Activated CD4-positive, alpha-beta memory T cell treated with anti-CD3 and anti-CD28 coated beads for 36 hours (primary cell): ENCODE results near the gene CLRN1. TPM values are rescaled to one million over a fixed set of nuclear protein-coding genes. Genes with fewer than 3 reads are reported as not detected.
"Not testable (repeated sequence)": the region's sequence is repeated elsewhere in the genome, so short reads cannot be mapped to it uniquely, and the experiment has no call there.

Experiments used
- CTCF ChIA-PET: fragments of 350-600 bp; sonication (Branson Sonifier 250); formaldehyde crosslinking; loops from one replicate; lab custom pipeline; 2021; ENCODE audit warnings: antibody characterized with exemption, inconsistent platforms; lab: Charles Lee
- POLR2A ChIA-PET: fragments of 350-600 bp; sonication (Branson Sonifier 250); formaldehyde crosslinking; loops from one replicate; lab custom pipeline; 2021; ENCODE audit warnings: antibody characterized with exemption; lab: Charles Lee
- DNase-seq: peaks from one replicate; pipeline ENCODE4 v3.0.0-alpha.2; 2020
- H3K27ac Mint-ChIP-seq: one replicate; pipeline ENCODE4 v1.8.0; 2021; ENCODE audit warnings: mixed read lengths
- H3K27me3 Mint-ChIP-seq: one replicate; pipeline ENCODE4 v1.8.0; 2021; ENCODE audit warnings: mixed read lengths
- H3K36me3 Mint-ChIP-seq: one replicate; pipeline ENCODE4 v1.8.0; 2021; ENCODE audit warnings: mixed read lengths
- H3K4me1 Mint-ChIP-seq: one replicate; pipeline ENCODE4 v1.8.0; 2021; ENCODE audit warnings: low read depth, mixed read lengths
- H3K4me3 Mint-ChIP-seq: one replicate; pipeline ENCODE4 v1.8.0; 2021; ENCODE audit warnings: mild to moderate bottlenecking, mixed read lengths
- H3K9me3 Mint-ChIP-seq: one replicate; pipeline ENCODE4 v1.8.0; 2021; ENCODE audit warnings: mixed read lengths
- intact Hi-C: fragments of 100-400 bp; cut with micrococcal nuclease; formaldehyde crosslinking; loops from one replicate; pipeline ENCODE4 v1.15.1; 2023
- total RNA-seq, 2 experiments: library from RNA; stranded (reverse); gene quantifications; one replicate each; pipeline ENCODE4 v1.2.3, GENCODE V29; 2021

CLRN1 gene
- total RNA-seq, 2 experiments from 2014 or later, result not detected

- no peaks in the 10 kb centered on the region for H3K36me3 Mint-ChIP-seq
- CTCF ChIA-PET, result no interaction called here
- intact Hi-C loops, result no loop called here
- POLR2A ChIA-PET, result no interaction called here
- no peaks in the 10 kb centered on the region for H3K4me1 Mint-ChIP-seq
- peaks cover 3% of the 10 kb centered on the region for H3K27me3 Mint-ChIP-seq
- no peak overlapping the region for H3K27ac Mint-ChIP-seq
- DNase-seq, result no peak
- H3K9me3 Mint-ChIP-seq, result no peaks in the 10 kb centered on the region
- H3K4me3 Mint-ChIP-seq, result no peak overlapping the region
These were observed 29.8 kb upstream of the CLRN1 start for GRCh38 chr3:151002003-151002981.

GRCh38 chr3:150998996-150999395, 26.5 kb upstream of the CLRN1 start:
- intact Hi-C loops, result no loop called here
- POLR2A ChIA-PET, result no interaction called here
- peaks cover 6% of the 10 kb centered on the region for H3K27me3 Mint-ChIP-seq

GRCh38 chr3:150996731-150997130, 24.2 kb upstream of the CLRN1 start:
- no peak for DNase-seq
- intact Hi-C loops, result no loop called here
- Mint-ChIP-seq H3K4me1 (no peaks in the 10 kb centered on the region), H3K4me3 (no peak overlapping the region), H3K27ac (no peak overlapping the region), H3K27me3 (peaks cover 15% of the 10 kb centered on the region), H3K9me3 (no peaks in the 10 kb centered on the region), H3K36me3 (no peaks in the 10 kb centered on the region)
- ChIA-PET CTCF (no interaction called here), POLR2A (no interaction called here)

More at GRCh38 chr3:150998996-150999395, 26.5 kb upstream of the CLRN1 start:
- no peaks in the 10 kb centered on the region for H3K4me1 Mint-ChIP-seq
- H3K27ac Mint-ChIP-seq, result no peak overlapping the region
- CTCF ChIA-PET, result no interaction called here
- H3K9me3 Mint-ChIP-seq, result no peaks in the 10 kb centered on the region
- no peak overlapping the region for H3K4me3 Mint-ChIP-seq
- no peaks in the 10 kb centered on the region for H3K36me3 Mint-ChIP-seq
- DNase-seq, result no peak

- CTCF ChIA-PET, result no interaction called here
- no peaks in the 10 kb centered on the region for H3K9me3 Mint-ChIP-seq
These were observed 23.0 kb upstream of the CLRN1 start for GRCh38 chr3:150995510-150995909.

GRCh38 chr3:150989208-150989607, 16.7 kb upstream of the CLRN1 start:
- no peak overlapping the region for H3K4me3 Mint-ChIP-seq
- H3K27ac Mint-ChIP-seq, result no peak overlapping the region
- intact Hi-C loops, result no loop called here
- H3K9me3 Mint-ChIP-seq, result peaks cover 4% of the 10 kb centered on the region
- H3K36me3 Mint-ChIP-seq, result no peaks in the 10 kb centered on the region
- H3K4me1 Mint-ChIP-seq, result no peaks in the 10 kb centered on the region
- ChIA-PET CTCF (no interaction called here), POLR2A (no interaction called here)
- DNase-seq, result no peak
- peaks cover 18% of the 10 kb centered on the region for H3K27me3 Mint-ChIP-seq

More at GRCh38 chr3:150995510-150995909, 23.0 kb upstream of the CLRN1 start:
- POLR2A ChIA-PET, result no interaction called here
- H3K27me3 Mint-ChIP-seq, result peaks cover 15% of the 10 kb centered on the region
- no peak for DNase-seq
- no peaks in the 10 kb centered on the region for H3K4me1 Mint-ChIP-seq
- H3K4me3 Mint-ChIP-seq, result no peak overlapping the region
- H3K27ac Mint-ChIP-seq, result no peak overlapping the region
- H3K36me3 Mint-ChIP-seq, result no peaks in the 10 kb centered on the region
- intact Hi-C loops, result no loop called here

GRCh38 chr3:150988395-150988794, 15.9 kb upstream of the CLRN1 start:
- H3K9me3 Mint-ChIP-seq, H3K4me3 Mint-ChIP-seq, H3K4me1 Mint-ChIP-seq, intact Hi-C loops, CTCF ChIA-PET, POLR2A ChIA-PET, DNase-seq, H3K36me3 Mint-ChIP-seq, H3K27ac Mint-ChIP-seq: not testable (repeated sequence)
- peaks cover 17% of the 10 kb centered on the region for H3K27me3 Mint-ChIP-seq

GRCh38 chr3:150985711-150986110, 13.2 kb upstream of the CLRN1 start:
- peaks cover 11% of the 10 kb centered on the region for H3K27me3 Mint-ChIP-seq
- CTCF ChIA-PET, result no interaction called here
- no peaks in the 10 kb centered on the region for H3K36me3 Mint-ChIP-seq

GRCh38 chr3:150984066-150984465, 11.5 kb upstream of the CLRN1 start:
- Mint-ChIP-seq H3K4me3 (no peak overlapping the region), H3K36me3 (no peaks in the 10 kb centered on the region), H3K27ac (no peak overlapping the region), H3K4me1 (no peaks in the 10 kb centered on the region), H3K27me3 (peaks cover 4% of the 10 kb centered on the region), H3K9me3 (peaks cover 4% of the 10 kb centered on the region)
- intact Hi-C loops, result no loop called here
- ChIA-PET CTCF (no interaction called here), POLR2A (no interaction called here)
- no peak for DNase-seq

More at GRCh38 chr3:150985711-150986110, 13.2 kb upstream of the CLRN1 start:
- no peak for DNase-seq
- Mint-ChIP-seq H3K4me3 (no peak overlapping the region), H3K27ac (no peak overlapping the region), H3K9me3 (peaks cover 4% of the 10 kb centered on the region), H3K4me1 (no peaks in the 10 kb centered on the region)
- POLR2A ChIA-PET, result no interaction called here
- intact Hi-C loops, result no loop called here

- no peaks in the 10 kb centered on the region for H3K36me3 Mint-ChIP-seq
- H3K27ac Mint-ChIP-seq, result no peak overlapping the region
- intact Hi-C loops, result no loop called here
- no peak overlapping the region for H3K4me3 Mint-ChIP-seq
- POLR2A ChIA-PET, result no interaction called here
- no peak for DNase-seq
- peaks cover 9% of the 10 kb centered on the region for H3K4me1 Mint-ChIP-seq
- H3K27me3 Mint-ChIP-seq, result peaks cover 6% of the 10 kb centered on the region
- no peaks in the 10 kb centered on the region for H3K9me3 Mint-ChIP-seq
- CTCF ChIA-PET, result no interaction called here
These were observed 6.1 kb upstream of the CLRN1 start for GRCh38 chr3:150978566-150979148.

GRCh38 chr3:150975992-150976368, 3.5 kb upstream of the CLRN1 start:
- intact Hi-C loops, result no loop called here
- ChIA-PET CTCF (no interaction called here), POLR2A (no interaction called here)
- H3K4me3 Mint-ChIP-seq, result no peak overlapping the region
- peaks cover 9% of the 10 kb centered on the region for H3K4me1 Mint-ChIP-seq
- DNase-seq, result peak; percentile 37
- H3K9me3 Mint-ChIP-seq, result no peaks in the 10 kb centered on the region
- peaks cover 11% of the 10 kb centered on the region for H3K27me3 Mint-ChIP-seq
- peak overlapping the region; percentile 14 for H3K27ac Mint-ChIP-seq
- H3K36me3 Mint-ChIP-seq, result no peaks in the 10 kb centered on the region

- peaks cover 11% of the 10 kb centered on the region for H3K27me3 Mint-ChIP-seq
- intact Hi-C loops, result no loop called here
- H3K4me1 Mint-ChIP-seq, result peaks cover 9% of the 10 kb centered on the region
- peak overlapping the region; percentile 14 for H3K27ac Mint-ChIP-seq
- ChIA-PET CTCF (no interaction called here), POLR2A (no interaction called here)
- no peak for DNase-seq
- H3K4me3 Mint-ChIP-seq, result no peak overlapping the region
- no peaks in the 10 kb centered on the region for H3K9me3 Mint-ChIP-seq
- no peaks in the 10 kb centered on the region for H3K36me3 Mint-ChIP-seq
These were observed 2.8 kb upstream of the CLRN1 start for GRCh38 chr3:150975086-150975991.
